Brain pericyte (primary cell): Measurements from ENCODE around the gene PEX14.

Experiments
- DNase-seq: peaks from one replicate; pipeline ENCODE4 v3.0.0-alpha.2; 2012; ENCODE audit warnings: low read depth, low spot score

PEX14 gene

GRCh38 chr1:10540277-10541005 lies 65.7 kb downstream of the PEX14 start:
- DNase-seq: no peak

DNA sequence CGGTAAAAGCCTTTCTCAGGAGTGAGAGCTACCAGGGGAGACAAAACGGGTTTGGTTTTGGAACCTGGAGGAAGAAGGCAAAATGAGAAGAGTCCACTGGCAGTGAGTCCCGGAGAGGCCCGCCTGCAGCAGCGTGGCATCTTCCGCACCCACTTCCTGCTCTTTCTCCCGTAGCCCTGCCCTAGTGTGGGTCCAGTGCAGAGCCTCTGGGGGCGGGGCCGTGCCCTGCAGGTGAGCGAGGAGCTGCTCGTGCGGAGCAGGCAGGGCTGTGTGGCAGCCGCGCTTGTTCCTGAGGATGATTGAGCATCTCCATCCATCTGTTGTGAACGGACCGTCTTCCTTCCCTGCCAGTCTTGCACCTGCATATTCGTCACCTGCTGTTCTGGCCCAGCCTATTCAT lies 66.5 kb downstream of the PEX14 start:
- DNase-seq: no peak

DNA sequence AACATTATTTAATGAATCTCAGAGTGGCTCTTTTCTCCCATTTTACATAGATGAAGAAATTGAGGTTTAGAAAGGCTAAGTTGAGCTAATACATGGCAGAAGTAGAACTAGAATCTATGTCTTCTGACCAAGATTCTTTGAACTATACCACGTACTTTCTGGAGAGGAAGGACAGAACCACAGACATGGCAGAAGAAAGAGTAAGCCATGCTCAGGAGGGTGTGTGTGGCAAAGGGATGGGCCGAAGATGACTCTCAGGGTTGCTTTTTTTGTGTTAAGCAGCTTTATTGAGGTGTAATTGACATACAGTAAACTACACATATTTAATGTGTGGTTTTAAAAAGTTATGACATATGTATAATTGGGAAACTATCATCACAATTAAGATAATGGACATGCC lies 69.5 kb downstream of the PEX14 start:
- DNase-seq: no peak

DNA sequence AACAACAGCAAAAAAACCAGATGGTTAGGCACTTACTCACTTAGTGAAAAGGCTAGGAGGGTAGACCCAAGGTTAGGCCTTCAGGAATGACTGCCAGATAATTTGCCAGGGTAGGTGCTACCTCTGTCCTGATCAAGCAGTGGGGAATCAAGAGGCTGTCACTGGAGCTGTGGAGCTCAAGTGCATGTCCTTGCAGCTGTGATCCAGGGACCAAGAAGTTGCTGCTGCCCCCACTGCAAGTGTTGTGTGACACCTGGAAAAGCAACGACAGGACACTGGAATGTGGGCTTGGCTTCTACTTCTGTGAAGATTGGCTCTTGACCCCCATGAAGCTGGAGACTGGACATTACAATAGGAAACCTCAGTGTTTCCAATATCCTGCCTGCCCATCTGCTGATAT lies 72.1 kb downstream of the PEX14 start:
- DNase-seq: no peak

GRCh38 chr1:10549904-10550664 lies 75.3 kb downstream of the PEX14 start:
- DNase-seq: no peak

DNA sequence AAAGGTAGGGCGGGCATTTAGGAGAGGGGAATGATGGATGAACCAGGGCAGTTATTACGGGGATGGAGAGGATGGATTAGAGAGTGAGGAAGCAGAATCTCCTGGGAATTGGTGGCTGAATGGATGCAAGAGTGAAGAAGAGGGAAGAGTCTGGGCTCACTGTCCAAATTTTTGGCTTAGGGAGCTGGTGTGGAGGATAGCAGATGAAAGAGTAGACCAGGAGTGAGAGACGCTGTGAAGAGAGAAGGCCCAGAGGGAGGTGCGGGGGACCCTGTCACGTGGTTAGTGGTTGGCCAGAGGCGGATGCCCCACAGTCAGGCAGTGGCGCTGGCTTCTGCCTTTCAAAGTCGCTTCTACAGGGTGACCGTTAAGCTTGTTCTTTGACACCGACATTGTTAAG lies 78.4 kb downstream of the PEX14 start:
- DNase-seq: no peak

- no peak for DNase-seq
These were observed 81.1 kb downstream of the PEX14 start for GRCh38 chr1:10555635-10556429.

DNA sequence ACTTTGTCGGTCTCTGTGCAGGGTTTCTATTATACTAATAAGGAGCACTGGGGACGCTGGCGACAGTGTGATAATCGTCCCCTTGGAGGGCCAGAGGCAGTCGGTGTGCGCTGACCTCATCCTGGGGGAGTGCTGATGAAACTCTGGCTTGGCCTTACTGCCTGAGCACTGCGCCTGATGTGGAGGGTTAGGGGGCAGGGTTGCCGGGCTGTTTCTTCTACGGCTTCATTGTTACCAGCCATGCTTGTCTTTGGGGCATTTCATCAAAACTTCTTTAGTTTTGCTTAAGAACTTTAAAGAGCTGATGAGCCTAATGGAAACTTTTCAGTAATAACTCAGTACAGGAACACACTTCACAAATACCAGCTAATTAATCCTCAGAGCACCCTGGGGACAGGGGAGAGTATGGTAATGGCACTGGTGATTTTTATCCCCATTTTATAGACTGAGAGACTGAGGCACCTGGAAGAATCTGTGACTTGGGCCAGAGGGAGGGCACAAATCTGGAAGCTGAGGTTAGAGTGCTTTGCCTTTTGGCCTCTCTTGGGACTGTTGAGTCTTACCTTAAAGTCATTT lies 81.8 kb downstream of the PEX14 start:
- DNase-seq: no peak

- no peak for DNase-seq
These were observed 83.0 kb downstream of the PEX14 start for GRCh38 chr1:10557714-10558113.

- no peak for DNase-seq
These were observed 84.6 kb downstream of the PEX14 start for GRCh38 chr1:10559386-10559785.

DNA sequence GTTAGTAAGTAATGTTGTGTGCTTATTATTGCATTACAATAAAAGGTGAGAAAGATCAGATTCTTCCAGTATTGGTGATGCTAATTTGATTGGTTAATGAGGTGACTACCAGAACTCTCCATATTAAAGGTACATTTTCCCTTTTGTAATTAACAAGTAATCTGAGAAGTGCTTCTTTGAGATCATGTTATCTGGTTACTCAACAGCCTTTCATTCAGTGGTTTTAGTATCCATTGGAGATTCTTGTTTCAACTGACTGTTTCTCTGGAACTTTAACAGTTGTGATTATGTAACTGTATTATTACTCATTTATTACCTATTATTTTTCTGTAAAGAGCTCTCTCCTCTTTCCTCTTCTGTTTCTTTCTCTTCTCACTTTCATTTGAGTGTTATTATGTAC lies 86.7 kb downstream of the PEX14 start:
- DNase-seq: no peak

DNA sequence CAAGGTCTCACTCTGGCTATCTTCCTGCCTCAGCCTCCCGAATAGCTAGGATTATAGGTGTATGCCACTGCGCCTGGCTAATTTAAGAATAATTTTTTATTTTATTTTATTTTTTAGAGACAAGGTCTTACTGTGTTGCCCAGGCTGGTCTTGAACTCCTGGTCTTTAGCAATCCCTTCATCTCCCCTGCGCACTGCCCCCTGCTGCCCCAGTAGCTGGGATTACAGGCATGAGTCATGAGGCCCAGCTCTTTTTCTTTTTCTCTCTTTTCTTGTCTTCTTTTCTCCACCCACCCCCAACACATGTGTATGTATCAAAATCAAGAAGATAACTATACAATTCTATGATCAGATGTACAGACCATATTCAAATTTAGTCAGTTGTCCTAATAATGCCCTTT lies 87.2 kb downstream of the PEX14 start:
- no peak for DNase-seq

DNA sequence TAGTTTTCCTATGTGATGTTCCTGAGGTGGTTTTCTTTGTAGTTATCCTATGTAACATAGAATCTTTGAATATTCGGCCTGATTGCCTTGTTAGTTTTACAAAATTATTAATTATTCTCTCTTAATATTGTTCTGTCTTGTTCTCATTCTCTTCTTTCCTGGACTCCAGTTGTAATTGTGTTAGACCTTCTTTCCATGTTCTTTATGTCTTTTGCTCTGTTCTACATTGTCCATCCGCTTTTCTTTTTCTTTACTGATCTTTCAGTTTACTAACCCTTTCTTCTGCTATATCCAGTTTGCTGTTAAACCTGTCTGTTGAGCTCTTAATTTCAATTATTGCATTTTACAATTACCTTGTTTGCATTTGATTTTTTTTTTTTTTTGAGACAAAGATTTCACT lies 89.3 kb downstream of the PEX14 start:
- DNase-seq: no peak

DNA sequence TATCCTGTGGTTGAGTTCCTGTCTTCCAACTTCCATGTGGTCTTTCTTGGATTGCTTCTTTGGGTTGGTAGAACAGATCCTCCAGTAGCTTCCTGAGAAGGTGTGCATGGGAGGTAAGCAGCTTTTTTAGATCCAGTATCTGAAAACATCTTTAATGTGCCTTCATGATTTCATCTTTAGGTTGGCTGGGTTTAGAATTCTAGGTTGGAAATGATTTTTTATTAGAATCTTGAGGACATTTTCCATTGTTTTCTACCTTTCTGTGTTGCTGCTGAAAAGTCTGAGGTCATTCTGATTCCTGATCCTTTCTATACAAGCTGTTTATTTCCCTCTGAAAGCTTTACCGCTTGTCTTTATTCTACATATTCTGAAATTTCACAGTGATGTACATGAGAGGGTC lies 94.8 kb downstream of the PEX14 start:
- DNase-seq: no peak

GRCh38 chr1:10575616-10576015 lies 100.9 kb downstream of the PEX14 start:
- DNase-seq: no peak

- DNase-seq: no peak
These were observed 103.3 kb downstream of the PEX14 start for GRCh38 chr1:10578070-10578469.

- no peak for DNase-seq
These were observed 108.9 kb downstream of the PEX14 start for GRCh38 chr1:10583641-10584040.

- DNase-seq: no peak
These were observed 110.5 kb downstream of the PEX14 start for GRCh38 chr1:10585242-10585641.

DNA sequence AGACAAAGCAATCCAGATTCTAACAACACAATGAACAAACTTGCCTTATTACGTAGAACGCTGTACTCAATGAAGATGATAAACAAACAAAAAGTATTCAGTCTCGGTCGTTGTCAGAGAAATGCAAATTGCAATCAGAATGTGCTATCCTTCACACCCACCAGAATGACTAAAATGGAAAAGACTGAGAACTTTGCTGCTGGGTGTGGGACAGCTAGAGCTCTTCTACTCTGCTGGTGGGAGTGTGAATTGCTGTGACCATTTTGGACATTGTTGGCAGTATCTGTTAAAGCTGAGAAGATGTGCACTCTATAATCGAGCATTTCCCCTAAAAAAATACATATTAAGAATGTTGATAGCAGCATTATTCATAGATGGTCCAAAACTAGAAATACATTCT lies 111.4 kb downstream of the PEX14 start:
- DNase-seq: no peak

DNA sequence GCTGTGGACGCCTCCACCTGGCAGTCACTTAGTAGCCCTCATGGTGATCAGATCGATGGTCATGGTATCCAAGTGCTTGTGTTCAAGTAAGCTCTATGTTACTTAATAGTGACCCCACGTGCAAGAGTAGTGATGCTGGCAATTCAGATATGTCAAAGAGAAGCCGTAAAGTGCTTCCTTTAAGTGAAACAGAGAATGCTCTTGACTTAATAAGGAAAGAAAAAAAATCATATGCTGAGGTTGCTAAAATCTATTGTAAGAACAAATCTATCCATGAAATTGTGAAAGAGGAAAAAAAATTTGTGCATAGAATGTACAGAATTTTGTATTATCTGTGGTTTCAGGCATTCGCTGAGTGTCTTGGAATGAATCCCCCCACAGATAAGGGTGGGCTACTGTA lies 113.9 kb downstream of the PEX14 start:
- DNase-seq: no peak

DNA sequence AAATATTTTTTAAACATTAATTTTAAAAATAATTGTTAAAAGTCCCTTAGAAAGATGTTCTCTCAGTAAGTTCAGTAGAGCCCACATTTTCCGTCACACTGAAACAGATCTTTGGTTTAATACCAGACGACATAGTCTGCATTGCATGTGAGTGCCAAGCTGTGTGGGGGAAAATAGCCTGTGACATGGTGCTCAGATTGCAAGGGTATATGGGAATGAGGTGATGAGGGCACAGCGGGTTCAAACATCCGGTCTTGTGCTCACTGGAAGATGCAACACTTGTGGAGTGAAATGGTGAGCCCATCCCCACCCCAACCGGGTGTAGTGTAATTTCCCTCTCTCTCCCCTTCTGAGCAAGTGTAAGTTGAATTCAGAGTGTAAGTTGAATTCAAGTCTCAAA lies 114.3 kb downstream of the PEX14 start:
- no peak for DNase-seq

- DNase-seq: no peak
These were observed 116.3 kb downstream of the PEX14 start for GRCh38 chr1:10591010-10591409.
